ENCODE measurements around the gene ACVR1B.
"Not testable (repeated sequence)": the region's sequence is repeated elsewhere in the genome, so short reads cannot be mapped to it uniquely, and the experiment has no call there.

ACVR1B gene

DNA sequence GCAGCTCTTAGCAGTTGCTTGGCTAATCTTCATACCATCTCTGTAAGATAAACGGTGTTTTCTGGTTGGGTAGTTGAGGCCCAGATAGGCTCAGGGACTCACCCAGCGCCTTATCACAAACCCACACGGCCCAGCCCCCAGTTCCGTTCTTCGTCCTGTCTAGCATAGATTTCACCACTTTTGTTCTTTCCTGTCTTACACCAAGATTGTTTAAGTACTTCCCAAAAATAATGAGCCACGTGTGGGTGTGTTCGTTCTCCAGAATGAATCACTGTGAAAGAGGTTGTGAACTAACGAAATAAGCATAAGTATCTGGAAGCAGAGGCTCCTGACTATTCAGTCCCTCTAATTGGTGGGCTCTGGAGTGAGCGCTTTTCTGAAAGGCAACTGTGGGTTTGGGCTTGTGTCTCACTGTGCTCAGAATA is 21.4 kb downstream of the ACVR1B start:
- H3K4me1 ChIP-seq (ENCODE audit: control insufficient read depth, insufficient read depth, low read length): peaks cover 9% of the 10 kb centered on the region
- H3K9ac ChIP-seq (ENCODE audit: low read length in 2 of 2): no peak overlapping the region
- H3K9me3 ChIP-seq (ENCODE audit: control insufficient read depth in 2 of 2, low read length in 2 of 2): no peaks in the 10 kb centered on the region
- H3K4me3 ChIP-seq (ENCODE audit: low read length in 2 of 2): no peak overlapping the region
- peaks cover 16 to 19% of the 10 kb centered on the region in 2 donors for H3K36me3 ChIP-seq (ENCODE audit: control insufficient read depth in 2 of 2, insufficient read depth in 2 of 2, low read length in 2 of 2)
- no peak overlapping the region for H3K27ac ChIP-seq (ENCODE audit: low read length)
- no peaks in the 10 kb centered on the region for H3K27me3 ChIP-seq (ENCODE audit: control insufficient read depth in 1 of 2, insufficient read depth in 2 of 2, low read length in 2 of 2)

- Histone ChIP-seq H3K9me3 (ENCODE audit: control insufficient read depth in 2 of 2, low read length in 2 of 2) (no peaks in the 10 kb centered on the region), H3K27me3 (ENCODE audit: control insufficient read depth in 1 of 2, insufficient read depth in 2 of 2, low read length in 2 of 2) (no peaks in the 10 kb centered on the region), H3K27ac (ENCODE audit: low read length) (no peak overlapping the region), H3K36me3 (ENCODE audit: control insufficient read depth in 2 of 2, insufficient read depth in 2 of 2, low read length in 2 of 2) (peaks cover 16 to 22% of the 10 kb centered on the region in 2 donors), H3K4me1 (ENCODE audit: control insufficient read depth, insufficient read depth, low read length) (peaks cover 9% of the 10 kb centered on the region), H3K4me3 (ENCODE audit: low read length in 2 of 2) (no peak overlapping the region), H3K9ac (ENCODE audit: low read length in 2 of 2) (no peak overlapping the region)
Measured at GRCh38 chr12:51973560-51973959, 22.1 kb downstream of the ACVR1B start.

DNA sequence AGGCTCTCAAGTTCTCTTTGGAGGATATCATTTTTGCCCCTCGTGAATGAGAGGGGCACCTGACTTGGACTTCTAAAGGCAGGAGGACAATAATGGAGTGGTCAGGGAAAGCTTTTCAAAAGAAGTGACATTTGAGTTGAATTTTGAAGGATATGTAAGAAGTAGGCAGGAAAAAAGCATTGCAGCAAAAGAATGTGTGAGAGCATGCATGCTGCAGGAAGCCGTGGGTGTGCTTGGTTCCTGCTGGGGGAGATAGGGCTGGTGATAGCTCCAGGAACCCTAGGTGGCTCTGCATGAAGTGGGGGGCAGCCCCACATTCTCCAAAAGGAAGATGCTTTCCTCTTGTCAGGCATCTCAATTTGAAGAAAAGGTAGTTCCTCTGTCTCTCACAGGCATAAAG is 23.1 kb downstream of the ACVR1B start:
- Histone ChIP-seq H3K36me3 (ENCODE audit: control insufficient read depth in 2 of 2, insufficient read depth in 2 of 2, low read length in 2 of 2) (peaks cover 16 to 23% of the 10 kb centered on the region in 2 donors), H3K4me3 (ENCODE audit: low read length in 2 of 2) (no peak overlapping the region), H3K27ac (ENCODE audit: low read length) (no peak overlapping the region), H3K9ac (ENCODE audit: low read length in 2 of 2) (no peak overlapping the region), H3K9me3 (ENCODE audit: control insufficient read depth in 2 of 2, low read length in 2 of 2) (no peaks in the 10 kb centered on the region), H3K27me3 (ENCODE audit: control insufficient read depth in 1 of 2, insufficient read depth in 2 of 2, low read length in 2 of 2) (no peaks in the 10 kb centered on the region), H3K4me1 (ENCODE audit: control insufficient read depth, insufficient read depth, low read length) (peaks cover 9% of the 10 kb centered on the region)

- Histone ChIP-seq H3K36me3 (ENCODE audit: control insufficient read depth in 2 of 2, insufficient read depth in 2 of 2, low read length in 2 of 2) (peaks cover 16 to 23% of the 10 kb centered on the region in 2 donors), H3K27me3 (ENCODE audit: control insufficient read depth in 1 of 2, insufficient read depth in 2 of 2, low read length in 2 of 2) (no peaks in the 10 kb centered on the region), H3K9ac (ENCODE audit: low read length in 2 of 2) (no peak overlapping the region), H3K27ac (ENCODE audit: low read length) (no peak overlapping the region), H3K9me3 (ENCODE audit: control insufficient read depth in 2 of 2, low read length in 2 of 2) (no peaks in the 10 kb centered on the region), H3K4me3 (ENCODE audit: low read length in 2 of 2) (no peak overlapping the region), H3K4me1 (ENCODE audit: control insufficient read depth, insufficient read depth, low read length) (peaks cover 9% of the 10 kb centered on the region)
Measured at GRCh38 chr12:51975196-51975595, 23.7 kb downstream of the ACVR1B start.

GRCh38 chr12:51976376-51977160 is 25.1 kb downstream of the ACVR1B start:
- Histone ChIP-seq H3K4me1 (ENCODE audit: control insufficient read depth, insufficient read depth, low read length) (peaks cover 9% of the 10 kb centered on the region), H3K9ac (ENCODE audit: low read length in 2 of 2) (no peak overlapping the region), H3K27me3 (ENCODE audit: control insufficient read depth in 1 of 2, insufficient read depth in 2 of 2, low read length in 2 of 2) (no peaks in the 10 kb centered on the region), H3K9me3 (ENCODE audit: control insufficient read depth in 2 of 2, low read length in 2 of 2) (no peaks in the 10 kb centered on the region), H3K27ac (ENCODE audit: low read length) (no peak overlapping the region), H3K36me3 (ENCODE audit: control insufficient read depth in 2 of 2, insufficient read depth in 2 of 2, low read length in 2 of 2) (peaks cover 19 to 30% of the 10 kb centered on the region in 2 donors), H3K4me3 (ENCODE audit: low read length in 2 of 2) (no peak overlapping the region)

DNA sequence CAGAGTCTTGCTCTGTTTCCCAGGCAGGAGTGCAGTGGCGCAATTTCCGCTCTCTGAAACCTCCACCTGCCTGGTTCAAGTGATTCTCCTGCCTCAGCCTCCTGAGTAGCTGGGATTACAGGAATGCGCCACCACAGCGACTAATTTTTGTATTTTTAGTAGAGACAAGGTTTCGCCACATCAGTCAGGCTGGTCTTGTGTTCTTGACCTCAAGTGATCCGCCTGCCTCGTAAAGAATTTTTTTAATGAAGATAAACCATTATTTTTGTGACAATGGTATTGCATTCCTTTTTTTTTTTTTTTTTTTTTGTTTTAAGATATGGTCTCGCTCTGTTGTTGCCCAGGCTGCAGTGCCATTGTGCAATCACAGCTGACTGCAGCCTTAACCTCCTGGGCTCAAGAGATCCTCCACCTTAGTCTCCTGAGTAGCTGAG is 25.8 kb downstream of the ACVR1B start:
- H3K36me3 ChIP-seq (ENCODE audit: control insufficient read depth in 2 of 2, insufficient read depth in 2 of 2, low read length in 2 of 2): peaks cover 21 to 35% of the 10 kb centered on the region in 2 donors
- H3K4me3 ChIP-seq (ENCODE audit: low read length in 2 of 2): no peak overlapping the region
- no peaks in the 10 kb centered on the region for H3K27me3 ChIP-seq (ENCODE audit: control insufficient read depth in 1 of 2, insufficient read depth in 2 of 2, low read length in 2 of 2)
- H3K9ac ChIP-seq (ENCODE audit: low read length in 2 of 2): no peak overlapping the region
- no peak overlapping the region for H3K27ac ChIP-seq (ENCODE audit: low read length)
- H3K9me3 ChIP-seq (ENCODE audit: control insufficient read depth in 2 of 2, low read length in 2 of 2): no peaks in the 10 kb centered on the region
- peaks cover 9% of the 10 kb centered on the region for H3K4me1 ChIP-seq (ENCODE audit: control insufficient read depth, insufficient read depth, low read length)

DNA sequence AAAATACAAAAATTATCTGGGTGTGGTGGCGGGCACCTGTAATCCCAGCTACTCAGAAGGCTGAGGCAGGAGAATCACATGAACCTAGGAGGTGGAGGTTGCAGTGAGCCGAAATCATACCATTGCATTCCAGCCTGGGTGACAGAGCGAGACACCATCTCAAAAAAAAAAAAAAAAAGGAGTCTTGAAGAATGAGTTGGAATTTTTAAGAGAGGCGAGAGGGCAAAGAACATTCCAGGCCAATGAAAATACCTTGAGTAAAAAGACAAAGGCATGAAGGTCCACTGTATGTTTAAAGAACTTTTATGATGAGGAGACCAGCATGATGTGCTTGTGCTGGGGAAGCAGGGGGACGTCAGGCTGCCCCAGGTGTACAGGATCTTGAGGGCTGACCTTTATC is 27.8 kb downstream of the ACVR1B start:
- H3K4me1 ChIP-seq (ENCODE audit: control insufficient read depth, insufficient read depth, low read length); H3K27ac ChIP-seq (ENCODE audit: low read length); H3K9ac ChIP-seq (ENCODE audit: low read length in 2 of 2); H3K9me3 ChIP-seq (ENCODE audit: control insufficient read depth in 2 of 2, low read length in 2 of 2); H3K27me3 ChIP-seq (ENCODE audit: control insufficient read depth in 1 of 2, insufficient read depth in 2 of 2, low read length in 2 of 2); H3K4me3 ChIP-seq (ENCODE audit: low read length in 2 of 2): not testable (repeated sequence)
- peaks cover 24 to 51% of the 10 kb centered on the region in 2 donors for H3K36me3 ChIP-seq (ENCODE audit: control insufficient read depth in 2 of 2, insufficient read depth in 2 of 2, low read length in 2 of 2)

DNA sequence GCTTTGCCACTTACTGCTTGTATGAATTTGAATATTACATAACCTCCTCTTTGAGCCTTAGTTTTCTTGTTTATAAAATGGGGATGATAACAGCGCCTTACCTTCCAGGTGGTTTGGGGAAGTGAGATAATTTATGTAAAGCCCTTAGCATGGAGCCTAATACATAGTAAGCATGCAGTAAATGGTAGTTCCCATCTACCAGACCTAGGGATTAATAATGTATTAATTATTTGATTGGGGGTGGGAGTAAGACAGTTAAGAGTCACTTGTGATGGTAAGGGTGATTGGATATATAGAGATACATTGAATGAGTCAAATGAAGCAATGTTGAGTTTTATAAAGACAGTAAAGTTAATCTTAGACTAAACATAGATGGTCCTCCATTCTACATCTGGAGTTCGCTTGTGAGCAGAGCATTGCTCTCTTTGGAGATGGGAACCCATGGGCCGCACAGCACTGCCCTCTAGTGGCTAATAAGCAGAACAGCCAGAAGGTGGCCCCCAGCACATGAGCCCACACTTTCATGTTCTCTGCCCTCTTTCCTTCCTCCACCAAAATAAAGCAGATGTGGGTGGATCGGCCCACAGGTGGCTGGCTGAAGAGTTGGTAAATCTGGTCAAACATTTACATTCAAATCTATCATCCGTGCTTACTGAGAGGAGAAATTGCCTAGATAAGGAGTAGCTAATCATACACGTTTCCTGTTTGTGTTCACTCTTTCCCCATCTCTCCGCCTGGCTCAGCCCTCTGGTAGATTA is 28.7 kb downstream of the ACVR1B start:
- H3K4me1 ChIP-seq (ENCODE audit: control insufficient read depth, insufficient read depth, low read length): peaks cover 2% of the 10 kb centered on the region
- peaks cover 26 to 59% of the 10 kb centered on the region in 2 donors for H3K36me3 ChIP-seq (ENCODE audit: control insufficient read depth in 2 of 2, insufficient read depth in 2 of 2, low read length in 2 of 2)
- H3K27me3 ChIP-seq (ENCODE audit: control insufficient read depth in 1 of 2, insufficient read depth in 2 of 2, low read length in 2 of 2): no peaks in the 10 kb centered on the region
- no peak overlapping the region for H3K9ac ChIP-seq (ENCODE audit: low read length in 2 of 2)
- H3K27ac ChIP-seq (ENCODE audit: low read length): no peak overlapping the region
- H3K9me3 ChIP-seq (ENCODE audit: control insufficient read depth in 2 of 2, low read length in 2 of 2): no peaks in the 10 kb centered on the region
- H3K4me3 ChIP-seq (ENCODE audit: low read length in 2 of 2): no peak overlapping the region

GRCh38 chr12:51980809-51981127 is 29.3 kb downstream of the ACVR1B start:
- H3K9me3 ChIP-seq (ENCODE audit: control insufficient read depth in 2 of 2, low read length in 2 of 2): no peaks in the 10 kb centered on the region
- peaks cover 2% of the 10 kb centered on the region for H3K4me1 ChIP-seq (ENCODE audit: control insufficient read depth, insufficient read depth, low read length)
- no peak overlapping the region for H3K27ac ChIP-seq (ENCODE audit: low read length)
- no peaks in the 10 kb centered on the region for H3K27me3 ChIP-seq (ENCODE audit: control insufficient read depth in 1 of 2, insufficient read depth in 2 of 2, low read length in 2 of 2)
- no peak overlapping the region for H3K4me3 ChIP-seq (ENCODE audit: low read length in 2 of 2)
- peaks cover 26 to 61% of the 10 kb centered on the region in 2 donors for H3K36me3 ChIP-seq (ENCODE audit: control insufficient read depth in 2 of 2, insufficient read depth in 2 of 2, low read length in 2 of 2)
- no peak overlapping the region for H3K9ac ChIP-seq (ENCODE audit: low read length in 2 of 2)

DNA sequence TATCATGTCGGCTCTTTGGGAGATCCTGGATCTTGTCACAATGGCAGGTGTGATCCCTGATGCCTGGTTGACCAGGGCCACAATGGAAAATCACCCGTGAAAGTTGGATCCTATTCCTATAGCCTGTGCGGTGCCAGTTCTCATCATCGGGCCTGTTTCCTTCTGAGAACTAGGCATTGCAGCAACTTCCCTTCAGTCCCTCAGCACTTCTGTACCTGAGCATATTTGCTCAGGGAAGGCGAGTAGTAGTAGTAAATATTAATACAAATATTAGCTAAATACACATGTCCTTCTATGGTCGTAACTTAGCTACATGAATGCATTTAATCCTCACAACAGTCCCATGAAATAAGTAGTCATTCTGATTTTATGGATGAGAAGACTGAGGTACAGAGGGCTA is 33.2 kb downstream of the ACVR1B start:
- Histone ChIP-seq H3K4me1 (ENCODE audit: control insufficient read depth, insufficient read depth, low read length) (peaks cover 2% of the 10 kb centered on the region), H3K9me3 (ENCODE audit: control insufficient read depth in 2 of 2, low read length in 2 of 2) (no peaks in the 10 kb centered on the region), H3K9ac (ENCODE audit: low read length in 2 of 2) (no peak overlapping the region), H3K27me3 (ENCODE audit: control insufficient read depth in 1 of 2, insufficient read depth in 2 of 2, low read length in 2 of 2) (no peaks in the 10 kb centered on the region), H3K27ac (ENCODE audit: low read length) (no peak overlapping the region), H3K4me3 (ENCODE audit: low read length in 2 of 2) (no peak overlapping the region), H3K36me3 (ENCODE audit: control insufficient read depth in 2 of 2, insufficient read depth in 2 of 2, low read length in 2 of 2) (peaks cover 22 to 52% of the 10 kb centered on the region in 2 donors)
